Nephron (organoid): ENCODE measurements around the gene MEA1.

Experiments
- H3K27ac Mint-ChIP-seq, 3 experiments: 2 replicates each; pipeline ENCODE4 v1.8.0; 2020; ENCODE audit warnings: mixed read lengths in 3 of 3, mild to moderate bottlenecking in 2 of 3, moderate library complexity in 1 of 3
- H3K27me3 Mint-ChIP-seq: 2 replicates; pipeline ENCODE4 v1.8.0; 2021; ENCODE audit warnings: low read depth, mild to moderate bottlenecking, moderate library complexity, mixed read lengths
- H3K36me3 Mint-ChIP-seq: 2 replicates; pipeline ENCODE4 v1.8.0; 2020; ENCODE audit warnings: low read depth, mixed read lengths
- H3K4me1 Mint-ChIP-seq: 2 replicates; pipeline ENCODE4 v1.8.0; 2020; ENCODE audit warnings: mixed read lengths
- H3K4me3 Mint-ChIP-seq, 3 experiments: 2 replicates each; pipeline ENCODE4 v1.8.0; 2020; ENCODE audit warnings: mild to moderate bottlenecking in 3 of 3, mixed read lengths in 3 of 3, moderate library complexity in 2 of 3
- H3K9me3 Mint-ChIP-seq: 2 replicates; pipeline ENCODE4 v1.8.0; 2020; ENCODE audit warnings: mixed read lengths
- CTCF ChIP-seq, 3 experiments: fragments of 200-600 bp; sonication (generic); IDR thresholded peaks; one replicate each; pipeline ENCODE4 v1.5.0; 2021; ENCODE audit warnings: antibody characterized with exemption in 3 of 3; ENCODE audit not compliant: unreplicated experiment in 3 of 3

The MEA1 gene

GRCh38 chr6:43019152-43019551, 5.4 kb upstream of the MEA1 start:
- Mint-ChIP-seq H3K4me1 (peaks cover 52% of the 10 kb centered on the region), H3K4me3 (peak overlapping the region; percentile 55 to 89 (median 71)), H3K27ac (peak overlapping the region; percentile 2 to 57 (median 50)), H3K36me3 (peaks cover 33% of the 10 kb centered on the region), H3K9me3 (no peaks in the 10 kb centered on the region), H3K27me3 (peaks cover 3% of the 10 kb centered on the region)
- no peak for TF ChIP-seq CTCF (IDR thresholded peaks at IDR 0.05; ENCODE audit: unreplicated experiment in 3 of 3)

- Mint-ChIP-seq H3K4me1 (peaks cover 73% of the 10 kb centered on the region), H3K4me3 (peak overlapping the region; percentile 75 to 89 (median 77)), H3K9me3 (no peaks in the 10 kb centered on the region), H3K27ac (peak overlapping the region in 2 of 3 experiments; percentile 54 to 76), H3K27me3 (peaks cover 7% of the 10 kb centered on the region), H3K36me3 (peaks cover 35% of the 10 kb centered on the region)
- TF ChIP-seq CTCF (IDR thresholded peaks at IDR 0.05; ENCODE audit: unreplicated experiment in 3 of 3): no peak
These were observed 3.2 kb upstream of the MEA1 start for GRCh38 chr6:43016943-43017334.

GRCh38 chr6:43016176-43016942, 2.6 kb upstream of the MEA1 start:
- Mint-ChIP-seq H3K27ac (peak overlapping the region in 2 of 3 experiments; percentile 54 to 76), H3K9me3 (no peaks in the 10 kb centered on the region), H3K36me3 (peaks cover 38% of the 10 kb centered on the region), H3K4me1 (peaks cover 73% of the 10 kb centered on the region), H3K27me3 (peaks cover 7% of the 10 kb centered on the region), H3K4me3 (peak overlapping the region; percentile 75 to 89 (median 77))
- no peak for TF ChIP-seq CTCF (IDR thresholded peaks at IDR 0.05; ENCODE audit: unreplicated experiment in 3 of 3)

- peak overlapping the region; percentile 82 to 97 (median 89) for H3K27ac Mint-ChIP-seq
- peaks cover 64% of the 10 kb centered on the region for H3K4me1 Mint-ChIP-seq
- no peak for TF ChIP-seq CTCF (IDR thresholded peaks at IDR 0.05; ENCODE audit: unreplicated experiment in 3 of 3)
- peaks cover 44% of the 10 kb centered on the region for H3K36me3 Mint-ChIP-seq
- peak overlapping the region; percentile 94 to 97 (median 94) for H3K4me3 Mint-ChIP-seq
- peaks cover 7% of the 10 kb centered on the region for H3K27me3 Mint-ChIP-seq
- H3K9me3 Mint-ChIP-seq: no peaks in the 10 kb centered on the region
These were observed 726 bp upstream of the MEA1 start for GRCh38 chr6:43014434-43014909.

GRCh38 chr6:43013097-43013842, 476 bp downstream of the MEA1 start:
- TF ChIP-seq CTCF (IDR thresholded peaks at IDR 0.05; ENCODE audit: unreplicated experiment in 3 of 3): no peak
- Mint-ChIP-seq H3K4me1 (peaks cover 52% of the 10 kb centered on the region), H3K9me3 (no peaks in the 10 kb centered on the region), H3K27ac (peak overlapping the region; percentile 82 to 97 (median 89)), H3K4me3 (peak overlapping the region; percentile 94 to 97 (median 94)), H3K27me3 (peaks cover 7% of the 10 kb centered on the region), H3K36me3 (peaks cover 42% of the 10 kb centered on the region)
